Nephron progenitor cell (in vitro differentiated cells): Measurements from ENCODE around the gene URI1.

Experiments used
- DNase-seq: peaks from one replicate; pipeline ENCODE4 v3.0.0; 2021
- H3K27ac Mint-ChIP-seq: 2 replicates; pipeline ENCODE4 v1.8.0; 2021; ENCODE audit warnings: mild to moderate bottlenecking, moderate library complexity, mixed read lengths
- H3K27me3 Mint-ChIP-seq: 2 replicates; pipeline ENCODE4 v1.8.0; 2021; ENCODE audit warnings: mild to moderate bottlenecking, low read depth, mixed read lengths; ENCODE audit not compliant: poor library complexity
- H3K36me3 Mint-ChIP-seq: 2 replicates; pipeline ENCODE4 v1.8.0; 2021; ENCODE audit warnings: low read depth, mixed read lengths
- H3K4me1 Mint-ChIP-seq: 2 replicates; pipeline ENCODE4 v1.8.0; 2021; ENCODE audit warnings: mixed read lengths
- H3K4me3 Mint-ChIP-seq: 2 replicates; pipeline ENCODE4 v1.8.0; 2021; ENCODE audit warnings: mild to moderate bottlenecking, moderate library complexity, mixed read lengths
- H3K9me3 Mint-ChIP-seq: 2 replicates; pipeline ENCODE4 v1.8.0; 2021; ENCODE audit warnings: mild to moderate bottlenecking, moderate library complexity, mixed read lengths
- CTCF ChIP-seq: fragments of 200-600 bp; sonication (generic); IDR thresholded peaks from 2 replicates; pipeline ENCODE4 v1.5.0; 2021; ENCODE audit warnings: antibody characterized with exemption

Gene URI1

GRCh38 chr19:30060531-30061222 is 118.6 kb downstream of the URI1 start:
- no peak for DNase-seq
- Mint-ChIP-seq H3K27ac (no peak overlapping the region), H3K4me3 (no peak overlapping the region), H3K4me1 (peaks cover 5% of the 10 kb centered on the region), H3K9me3 (peaks cover 5% of the 10 kb centered on the region), H3K36me3 (no peaks in the 10 kb centered on the region), H3K27me3 (peaks cover 16% of the 10 kb centered on the region)
- no peak for TF ChIP-seq CTCF

- Mint-ChIP-seq H3K27me3 (peaks cover 12% of the 10 kb centered on the region), H3K36me3 (no peaks in the 10 kb centered on the region), H3K4me3 (no peak overlapping the region), H3K4me1 (peaks cover 5% of the 10 kb centered on the region), H3K27ac (no peak overlapping the region), H3K9me3 (peaks cover 5% of the 10 kb centered on the region)
- DNase-seq: no peak
- TF ChIP-seq CTCF: no peak
Observed at GRCh38 chr19:30061223-30062064, 119.4 kb downstream of the URI1 start.

- DNase-seq: no peak
- Mint-ChIP-seq H3K36me3 (no peaks in the 10 kb centered on the region), H3K27ac (no peak overlapping the region), H3K4me1 (peaks cover 5% of the 10 kb centered on the region), H3K4me3 (no peak overlapping the region), H3K27me3 (peaks cover 15% of the 10 kb centered on the region), H3K9me3 (peaks cover 5% of the 10 kb centered on the region)
- TF ChIP-seq CTCF: no peak
Observed at GRCh38 chr19:30062065-30062906, 120.2 kb downstream of the URI1 start.

- DNase-seq: no peak
- H3K36me3 Mint-ChIP-seq: no peaks in the 10 kb centered on the region
- H3K27me3 Mint-ChIP-seq: peaks cover 22% of the 10 kb centered on the region
- H3K4me3 Mint-ChIP-seq: no peak overlapping the region
- no peak overlapping the region for H3K27ac Mint-ChIP-seq
- no peaks in the 10 kb centered on the region for H3K9me3 Mint-ChIP-seq
- no peak for TF ChIP-seq CTCF
- peaks cover 5% of the 10 kb centered on the region for H3K4me1 Mint-ChIP-seq
Observed at GRCh38 chr19:30062907-30063649, 121.0 kb downstream of the URI1 start.

GRCh38 chr19:30063650-30064347 is 121.8 kb downstream of the URI1 start:
- H3K27ac Mint-ChIP-seq: no peak overlapping the region
- H3K4me1 Mint-ChIP-seq: peaks cover 5% of the 10 kb centered on the region
- no peak overlapping the region for H3K4me3 Mint-ChIP-seq
- DNase-seq: no peak
- peaks cover 25% of the 10 kb centered on the region for H3K27me3 Mint-ChIP-seq
- TF ChIP-seq CTCF: no peak
- no peaks in the 10 kb centered on the region for H3K36me3 Mint-ChIP-seq
- H3K9me3 Mint-ChIP-seq: no peaks in the 10 kb centered on the region
